ENCODE results near the gene IL10RB.

The IL10RB gene

GRCh38 chr21:33267250-33267649, 1.1 kb downstream of the IL10RB start:
- DNase-seq (ENCODE audit: low spot score) = no peak

- no peak for DNase-seq (ENCODE audit: low spot score)
Observed at GRCh38 chr21:33268393-33268736, 2.2 kb downstream of the IL10RB start.

- peak; percentile 97 for DNase-seq (ENCODE audit: low spot score)
Observed at GRCh38 chr21:33268737-33269441, 2.7 kb downstream of the IL10RB start.

- no peak for DNase-seq (ENCODE audit: low spot score)
Observed at GRCh38 chr21:33270986-33271385, 4.8 kb downstream of the IL10RB start.

- no peak for DNase-seq (ENCODE audit: low spot score)
Observed at GRCh38 chr21:33273044-33273443, 6.9 kb downstream of the IL10RB start.

GRCh38 chr21:33278721-33279120, 12.6 kb downstream of the IL10RB start:
- no peak for DNase-seq (ENCODE audit: low spot score)

GRCh38 chr21:33279330-33279820, 13.2 kb downstream of the IL10RB start:
- no peak for DNase-seq (ENCODE audit: low spot score)

GRCh38 chr21:33281096-33281652, 15.0 kb downstream of the IL10RB start:
- DNase-seq (ENCODE audit: low spot score) = no peak

- DNase-seq (ENCODE audit: low spot score) = no peak
Observed at GRCh38 chr21:33283203-33283602, 17.0 kb downstream of the IL10RB start.

GRCh38 chr21:33286076-33286475, 19.9 kb downstream of the IL10RB start:
- no peak for DNase-seq (ENCODE audit: low spot score)

GRCh38 chr21:33286600-33287456, 20.7 kb downstream of the IL10RB start:
- DNase-seq (ENCODE audit: low spot score) = peak; percentile 89

GRCh38 chr21:33289199-33289819, 23.1 kb downstream of the IL10RB start:
- no peak for DNase-seq (ENCODE audit: low spot score)

GRCh38 chr21:33290441-33290840, 24.3 kb downstream of the IL10RB start:
- no peak for DNase-seq (ENCODE audit: low spot score)

GRCh38 chr21:33291686-33292085, 25.5 kb downstream of the IL10RB start:
- no peak for DNase-seq (ENCODE audit: low spot score)

GRCh38 chr21:33292724-33293123, 26.6 kb downstream of the IL10RB start:
- DNase-seq (ENCODE audit: low spot score) = no peak

- DNase-seq (ENCODE audit: low spot score) = no peak
Observed at GRCh38 chr21:33293136-33293535, 27.0 kb downstream of the IL10RB start.

- DNase-seq (ENCODE audit: low spot score) = no peak
Observed at GRCh38 chr21:33293811-33294216, 27.6 kb downstream of the IL10RB start.

GRCh38 chr21:33296156-33296555, 30.0 kb downstream of the IL10RB start:
- no peak for DNase-seq (ENCODE audit: low spot score)

GRCh38 chr21:33299181-33299752, 33.1 kb downstream of the IL10RB start:
- peak; percentile 44 for DNase-seq (ENCODE audit: low spot score)

GRCh38 chr21:33300701-33301631, 34.8 kb downstream of the IL10RB start:
- peak; percentile 75 for DNase-seq (ENCODE audit: low spot score)

GRCh38 chr21:33301632-33302002, 35.5 kb downstream of the IL10RB start:
- DNase-seq (ENCODE audit: low spot score) = no peak

All from LoVo (cell line).